ENCODE data around the gene SPEM1.
A peak's percentile ranks its signal among the peaks of the same experiment; 100 is the strongest.

SPEM1 gene

GRCh38 chr17:7398612-7399011, 21.5 kb upstream of the SPEM1 start:
- no peak for DNase-seq (ENCODE audit: low spot score)

- DNase-seq (ENCODE audit: low spot score), result no peak
Measured at GRCh38 chr17:7403043-7403726, 16.9 kb upstream of the SPEM1 start.

- DNase-seq (ENCODE audit: low spot score), result no peak
Measured at GRCh38 chr17:7403727-7403976, 16.5 kb upstream of the SPEM1 start.

- DNase-seq (ENCODE audit: low spot score), result peak; percentile 100
Measured at GRCh38 chr17:7403977-7404736, 16.0 kb upstream of the SPEM1 start, which contains the start of gene TMEM256. Gene TMEM256, minus strand, starts transcription at chr17:7404097. Its CDS starts 13 bp downstream, at chr17:7404084.

- no peak for DNase-seq (ENCODE audit: low spot score)
Measured at GRCh38 chr17:7404737-7405349, 15.3 kb upstream of the SPEM1 start.

- DNase-seq (ENCODE audit: low spot score), result no peak
Measured at GRCh38 chr17:7405350-7406234, 14.5 kb upstream of the SPEM1 start.

- DNase-seq (ENCODE audit: low spot score), result no peak
Measured at GRCh38 chr17:7406235-7406825, 13.8 kb upstream of the SPEM1 start.

GRCh38 chr17:7407082-7407481, 13.0 kb upstream of the SPEM1 start:
- DNase-seq (ENCODE audit: low spot score), result no peak

- DNase-seq (ENCODE audit: low spot score), result no peak
Measured at GRCh38 chr17:7407485-7408251, 12.5 kb upstream of the SPEM1 start, which contains the start of gene NLGN2. Gene NLGN2, plus strand, starts transcription at chr17:7407845. Its CDS starts 411 bp downstream, at chr17:7408256.

- no peak for DNase-seq (ENCODE audit: low spot score)
Measured at GRCh38 chr17:7408252-7408727, 11.8 kb upstream of the SPEM1 start.

GRCh38 chr17:7408863-7409262, 11.3 kb upstream of the SPEM1 start:
- DNase-seq (ENCODE audit: low spot score), result no peak

- no peak for DNase-seq (ENCODE audit: low spot score)
Measured at GRCh38 chr17:7409716-7410115, 10.4 kb upstream of the SPEM1 start.

GRCh38 chr17:7410634-7411426, 9.3 kb upstream of the SPEM1 start:
- no peak for DNase-seq (ENCODE audit: low spot score)

- no peak for DNase-seq (ENCODE audit: low spot score)
Measured at GRCh38 chr17:7411427-7411750, 8.7 kb upstream of the SPEM1 start.

- DNase-seq (ENCODE audit: low spot score), result no peak
Measured at GRCh38 chr17:7413346-7413985, 6.7 kb upstream of the SPEM1 start.

GRCh38 chr17:7414837-7415236, 5.3 kb upstream of the SPEM1 start:
- DNase-seq (ENCODE audit: low spot score), result no peak

- no peak for DNase-seq (ENCODE audit: low spot score)
Measured at GRCh38 chr17:7415784-7416183, 4.3 kb upstream of the SPEM1 start.

GRCh38 chr17:7416323-7416722, 3.8 kb upstream of the SPEM1 start:
- DNase-seq (ENCODE audit: low spot score), result no peak

- DNase-seq (ENCODE audit: low spot score), result no peak
Measured at GRCh38 chr17:7417056-7417655, 3.0 kb upstream of the SPEM1 start.

Data from SK-N-DZ (cell line).